Esophagus muscularis mucosa (tissue), 4 donors: ENCODE measurements around the gene ANXA6. TPM values are rescaled to one million over a fixed set of nuclear protein-coding genes. Genes with fewer than 3 reads are reported as not detected.
A peak's percentile ranks its signal among the peaks of the same experiment; 100 is the strongest.

Source experiments
- DNase-seq: peaks from one replicate; pipeline ENCODE4 v3.0.0-alpha.2; 2017; ENCODE audit errors: extremely low spot score
- H3K27ac ChIP-seq, 4 donors: fragments of 200-600 bp; sonication (generic); replicated peaks in 1 of 4; 1 replicate in 3 of 4; 2 replicates in 1 of 4; pipeline ENCODE4 v1.5.1; 2016 to 2019; ENCODE audit warnings: mild to moderate bottlenecking in 1 of 4
- H3K27me3 ChIP-seq, 4 donors: fragments of 200-600 bp; sonication (generic); one replicate each; pipeline versions ENCODE4 v1.5.1 to v1.6.0; 2016 to 2019
- H3K36me3 ChIP-seq, 4 donors: fragments of 200-600 bp; sonication (generic); one replicate each; pipeline ENCODE4 v1.5.1; 2016 to 2019
- H3K4me1 ChIP-seq, 4 donors: fragments of 200-600 bp; sonication (generic); one replicate each; pipeline ENCODE4 v1.5.1; 2016 to 2019
- H3K4me3 ChIP-seq, 4 donors: fragments of 200-600 bp; sonication (generic); 1 replicate in 2 of 4; 2 replicates in 2 of 4; pipeline ENCODE4 v1.5.1; 2016 to 2019; ENCODE audit warnings: mild to moderate bottlenecking in 4 of 4, moderate library complexity in 1 of 4
- H3K9me3 ChIP-seq, 4 donors: fragments of 200-600 bp; sonication (generic); 1 replicate in 3 of 4; 2 replicates in 1 of 4; pipeline ENCODE4 v1.5.1; 2016 to 2019
- EP300 ChIP-seq: sonication (generic); formaldehyde crosslinking; IDR thresholded peaks from one replicate; pipeline ENCODE4 v1.6.1; 2017; ENCODE audit warnings: antibody characterized with exemption
- POLR2A ChIP-seq: fragments of 450-650 bp; IDR thresholded peaks from one replicate; pipeline ENCODE4 v1.6.1; 2017; ENCODE audit warnings: antibody characterized with exemption, moderate library complexity, mild to moderate bottlenecking, low read depth
- POLR2AphosphoS5 ChIP-seq, 2 donors: sonication (generic); formaldehyde crosslinking; IDR thresholded peaks; one replicate each; pipeline ENCODE4 v1.6.1; 2017; ENCODE audit warnings: antibody characterized with exemption in 2 of 2
- WGBS: methylation state at CpG from one replicate; pipeline ENCODE4 v1.1.5; 2018; 5-methylcytosine and 5-hydroxymethylcytosine counted together
- intact Hi-C: fragments of 100-400 bp; cut with DNase I; formaldehyde crosslinking; loops from one replicate; pipeline ENCODE4 v1.15.1; 2023
- total RNA-seq, 4 donors: library from RNA; depleted of rRNA; stranded (reverse); fragments of >200 nt; gene quantifications; one replicate each; pipeline versions ENCODE4 v1.1.0 to v1.2.1, GENCODE V29; 2016
- TF ChIP-seq, protein P1 (sequence below), 3 experiments: fragments of 200-600 bp in 2 of 3; fragments of 450-650 bp in 1 of 3; sonication (generic) in 2 of 3; IDR thresholded peaks; one replicate each; pipeline ENCODE4 v1.5.1; 2017 to 2019; ENCODE audit warnings: antibody characterized with exemption in 3 of 3, mild to moderate bottlenecking in 2 of 3, moderate library complexity in 1 of 3

ANXA6 gene
- total RNA-seq, 4 donors from 2014 or later = 232 to 442 (median 374) TPM

DNA sequence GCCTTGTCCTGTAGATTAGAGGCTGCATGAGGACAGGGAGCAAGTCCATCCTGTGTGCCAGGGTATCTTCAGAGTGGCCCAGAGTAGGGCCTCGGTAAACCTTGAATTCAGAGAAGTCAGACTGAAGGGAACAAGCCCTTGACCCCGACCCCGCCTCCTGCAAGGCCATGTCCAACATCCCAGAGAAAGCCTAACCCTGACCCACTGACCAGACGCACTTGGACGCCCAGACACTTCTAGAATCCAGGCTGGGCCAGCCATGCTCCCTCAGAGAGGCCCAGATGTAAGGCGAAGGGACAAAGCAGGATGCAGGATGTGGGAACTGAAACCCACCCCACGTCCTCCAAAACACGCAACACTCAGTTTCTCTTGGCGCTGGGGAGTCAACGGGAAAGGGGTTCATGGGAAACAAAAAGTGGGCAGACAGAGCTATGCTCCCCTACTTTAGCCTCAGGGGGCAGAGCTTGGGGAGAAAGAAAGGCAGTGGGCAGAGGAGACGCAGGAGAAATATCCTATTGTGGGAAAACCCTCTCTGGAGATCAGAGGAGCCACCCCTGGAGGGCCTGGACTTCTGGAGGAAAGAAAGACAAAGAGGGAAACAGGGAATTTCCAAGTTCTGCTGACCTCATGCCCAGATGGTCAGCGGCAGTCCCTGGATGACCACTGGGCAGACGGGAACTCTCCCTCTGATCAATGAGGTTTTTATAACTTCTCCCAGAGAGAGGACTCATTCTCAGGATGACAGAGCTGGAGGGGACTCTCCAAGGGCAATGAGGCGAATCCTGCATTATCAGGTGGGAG lies 89.7 kb downstream of the ANXA6 start:
- no peak for DNase-seq
- Histone ChIP-seq H3K27ac (peak overlapping the region in 3 of 4 donors; percentile 15 to 53 (median 51)), H3K4me1 (peaks cover 88 to 100% (median 97%) of the 10 kb centered on the region in 4 donors), H3K9me3 (no peaks in the 10 kb centered on the region), H3K4me3 (no peak overlapping the region), H3K36me3 (peaks cover 0 to 17% (median 5%) of the 10 kb centered on the region in 4 donors), H3K27me3 (no peaks in the 10 kb centered on the region)
- no peak for TF ChIP-seq POLR2A
- TF ChIP-seq, protein P1, sequence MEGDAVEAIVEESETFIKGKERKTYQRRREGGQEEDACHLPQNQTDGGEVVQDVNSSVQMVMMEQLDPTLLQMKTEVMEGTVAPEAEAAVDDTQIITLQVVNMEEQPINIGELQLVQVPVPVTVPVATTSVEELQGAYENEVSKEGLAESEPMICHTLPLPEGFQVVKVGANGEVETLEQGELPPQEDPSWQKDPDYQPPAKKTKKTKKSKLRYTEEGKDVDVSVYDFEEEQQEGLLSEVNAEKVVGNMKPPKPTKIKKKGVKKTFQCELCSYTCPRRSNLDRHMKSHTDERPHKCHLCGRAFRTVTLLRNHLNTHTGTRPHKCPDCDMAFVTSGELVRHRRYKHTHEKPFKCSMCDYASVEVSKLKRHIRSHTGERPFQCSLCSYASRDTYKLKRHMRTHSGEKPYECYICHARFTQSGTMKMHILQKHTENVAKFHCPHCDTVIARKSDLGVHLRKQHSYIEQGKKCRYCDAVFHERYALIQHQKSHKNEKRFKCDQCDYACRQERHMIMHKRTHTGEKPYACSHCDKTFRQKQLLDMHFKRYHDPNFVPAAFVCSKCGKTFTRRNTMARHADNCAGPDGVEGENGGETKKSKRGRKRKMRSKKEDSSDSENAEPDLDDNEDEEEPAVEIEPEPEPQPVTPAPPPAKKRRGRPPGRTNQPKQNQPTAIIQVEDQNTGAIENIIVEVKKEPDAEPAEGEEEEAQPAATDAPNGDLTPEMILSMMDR (IDR thresholded peaks at IDR 0.05) = no peak
- no peak for TF ChIP-seq POLR2AphosphoS5 (IDR thresholded peaks at IDR 0.05)
- TF ChIP-seq EP300 = no peak
- intact Hi-C loops = no loop called here
- 73% methylated on average over 13 of the region's 14 CpGs for WGBS

DNA sequence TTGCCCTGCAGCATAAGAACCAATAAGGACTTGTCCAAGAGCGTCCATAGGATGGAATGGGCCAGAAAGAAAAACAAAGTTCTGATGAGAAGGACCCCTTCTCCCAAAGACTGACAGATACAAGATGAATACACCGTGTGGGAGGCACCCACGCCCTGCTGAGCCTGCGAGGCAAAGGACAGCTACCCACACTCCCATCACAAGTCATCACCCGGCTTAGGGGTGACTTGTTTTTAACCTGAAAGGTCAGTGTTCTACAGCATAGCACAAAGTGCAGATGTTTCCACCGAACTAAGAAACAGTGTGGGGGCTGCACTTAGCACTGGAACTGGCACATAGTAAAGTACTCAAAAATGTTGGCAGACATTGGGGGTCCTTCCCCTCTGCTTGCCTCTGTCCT lies 90.7 kb downstream of the ANXA6 start:
- H3K4me3 ChIP-seq = no peak overlapping the region
- no peaks in the 10 kb centered on the region for H3K9me3 ChIP-seq
- H3K27ac ChIP-seq = no peak overlapping the region
- intact Hi-C loops = no loop called here
- peaks cover 83 to 100% (median 97%) of the 10 kb centered on the region in 4 donors for H3K4me1 ChIP-seq
- DNase-seq = no peak
- TF ChIP-seq POLR2AphosphoS5 (IDR thresholded peaks at IDR 0.05) (no peak), POLR2A (no peak), EP300 (no peak)
- TF ChIP-seq, protein P1 (IDR thresholded peaks at IDR 0.05) = no peak
- H3K27me3 ChIP-seq = no peaks in the 10 kb centered on the region
- WGBS = 86% methylated on average over 6 of the region's 6 CpGs
- H3K36me3 ChIP-seq = peaks cover 0 to 26% (median 11%) of the 10 kb centered on the region in 4 donors

DNA sequence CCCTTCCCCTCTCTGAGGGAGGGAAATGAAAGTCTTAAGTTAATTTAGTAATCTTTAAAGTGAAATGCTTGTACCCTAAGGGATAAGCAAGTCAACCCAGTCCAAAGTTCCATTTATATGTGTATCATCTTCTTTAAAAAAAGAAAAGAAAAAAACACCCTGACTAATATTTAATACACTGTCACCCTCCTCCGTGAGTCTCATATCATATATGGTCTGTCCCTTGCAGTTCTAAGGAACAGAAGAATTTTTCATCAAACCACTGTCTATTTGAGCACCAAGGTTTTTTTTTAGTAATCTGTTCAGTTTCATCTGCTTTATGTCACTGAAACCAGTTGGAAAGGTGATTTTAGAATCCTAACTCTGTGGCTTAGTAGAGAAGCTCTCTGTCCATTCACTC lies 92.0 kb downstream of the ANXA6 start:
- intact Hi-C loops = no loop called here
- no peak overlapping the region for H3K4me3 ChIP-seq
- TF ChIP-seq POLR2A = no peak
- TF ChIP-seq, protein P1 (IDR thresholded peaks at IDR 0.05) = no peak
- no peak for TF ChIP-seq EP300
- no peak for TF ChIP-seq POLR2AphosphoS5 (IDR thresholded peaks at IDR 0.05)
- H3K9me3 ChIP-seq = no peaks in the 10 kb centered on the region
- DNase-seq = no peak
- peaks cover 0 to 34% (median 22%) of the 10 kb centered on the region in 4 donors for H3K36me3 ChIP-seq
- 81% methylated on average over 1 of the region's 1 CpG for WGBS
- H3K27ac ChIP-seq = no peak overlapping the region
- no peaks in the 10 kb centered on the region for H3K27me3 ChIP-seq
- peaks cover 78 to 99% (median 97%) of the 10 kb centered on the region in 4 donors for H3K4me1 ChIP-seq

DNA sequence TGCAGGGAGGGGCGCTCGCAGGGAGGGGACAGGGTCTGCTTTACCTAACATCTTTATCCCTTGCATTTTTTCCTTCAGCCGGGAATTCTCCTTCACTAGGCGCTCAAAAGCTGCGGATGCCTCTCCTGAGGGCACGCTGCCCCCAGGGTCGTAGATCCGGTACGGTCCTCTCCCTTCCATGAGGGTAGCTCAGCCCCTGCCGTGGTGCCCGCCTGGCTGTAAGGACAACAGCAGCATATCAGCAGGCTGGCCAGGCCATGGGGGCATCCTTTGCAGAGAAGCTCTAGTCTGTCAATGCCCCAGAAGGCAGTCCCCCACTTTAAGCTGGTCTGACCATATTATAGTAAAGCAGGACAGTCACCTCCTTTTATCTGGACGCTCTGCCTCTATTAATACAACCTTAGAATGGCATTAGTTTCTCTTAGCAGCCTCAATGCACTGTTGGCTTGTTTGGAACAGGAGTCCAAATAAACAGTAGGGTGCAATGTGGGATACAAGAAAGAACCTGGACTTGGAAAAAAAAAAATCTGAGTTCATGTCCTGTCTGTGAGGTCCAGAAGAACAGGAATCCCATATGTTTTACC lies 92.6 kb downstream of the ANXA6 start:
- H3K9me3 ChIP-seq = no peaks in the 10 kb centered on the region
- intact Hi-C loops = no loop called here
- no peak for DNase-seq
- no peak overlapping the region for H3K4me3 ChIP-seq
- H3K27me3 ChIP-seq = no peaks in the 10 kb centered on the region
- peaks cover 0 to 40% (median 25%) of the 10 kb centered on the region in 4 donors for H3K36me3 ChIP-seq
- H3K4me1 ChIP-seq = peaks cover 81 to 99% (median 98%) of the 10 kb centered on the region in 4 donors
- H3K27ac ChIP-seq = peak overlapping the region in 3 of 4 donors; percentile 69 to 78 (median 73)
- 98% methylated on average over 10 of the region's 12 CpGs for WGBS
- TF ChIP-seq, protein P1 (IDR thresholded peaks at IDR 0.05) = no peak
- no peak for TF ChIP-seq EP300
- no peak for TF ChIP-seq POLR2A
- no peak for TF ChIP-seq POLR2AphosphoS5 (IDR thresholded peaks at IDR 0.05)
